Measurements from ENCODE around the gene LDB3. TPM values are rescaled to one million over a fixed set of nuclear protein-coding genes. Genes with fewer than 3 reads are reported as not detected.

LDB3 gene
- total and polyA plus RNA-seq, 7 experiments from 2014 or later: 0.13 to 0.32 TPM; not detected in 5

DNA sequence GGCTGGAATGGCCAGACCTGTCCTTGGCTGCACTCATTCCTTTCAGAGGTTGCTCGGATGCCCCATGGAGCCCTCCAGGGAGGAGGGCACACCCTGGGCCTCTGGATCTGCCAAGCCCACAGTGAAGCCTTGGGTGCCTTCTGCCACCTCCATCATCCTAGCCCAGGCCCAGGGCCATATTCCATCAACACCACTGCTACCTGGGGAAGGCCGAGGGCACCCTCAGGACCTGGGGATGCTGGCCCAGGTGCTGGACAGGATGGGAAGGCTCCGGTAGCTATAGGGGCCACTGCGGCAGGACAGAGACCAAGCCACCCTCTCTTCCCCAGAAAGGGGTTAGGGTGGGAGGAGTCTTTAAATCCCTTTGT is 13.2 kb upstream of the LDB3 start:
- H3K36me3 ChIP-seq (ENCODE audit: control insufficient read depth in 2 of 3, insufficient read depth in 3 of 3, low read length in 3 of 3): no peaks in the 10 kb centered on the region
- intact Hi-C loops (cut with micrococcal nuclease): no loop called here
- H3K27me3 ChIP-seq (ENCODE audit: control insufficient read depth in 2 of 2, insufficient read depth in 2 of 2, low read length in 2 of 2): no peaks in the 10 kb centered on the region
- ChIA-PET POLR2A (no interaction called here), CTCF (no interaction called here)
- Mint-ChIP-seq H3K9me3 (no peaks in the 10 kb centered on the region), H3K4me1 (peaks cover 0 to 5% (median 0%) of the 10 kb centered on the region in 7 donors), H3K4me3 (no peak overlapping the region), H3K36me3 (no peaks in the 10 kb centered on the region), H3K27ac (no peak overlapping the region), H3K27me3 (peaks cover 0 to 6% (median 0%) of the 10 kb centered on the region in 5 donors)
- H3K4me1 ChIP-seq (ENCODE audit: control insufficient read depth in 2 of 2, insufficient read depth in 2 of 2, low read length in 2 of 2): no peaks in the 10 kb centered on the region
- H3K4me3 ChIP-seq (ENCODE audit: low read length): no peak overlapping the region
- H3K27ac ChIP-seq (ENCODE audit: low read depth, low read length): no peak overlapping the region
- ATAC-seq (no peak), DNase-seq (no peak)
- H3K9me3 ChIP-seq (ENCODE audit: control insufficient read depth in 2 of 3, low read length in 3 of 3): no peaks in the 10 kb centered on the region

DNA sequence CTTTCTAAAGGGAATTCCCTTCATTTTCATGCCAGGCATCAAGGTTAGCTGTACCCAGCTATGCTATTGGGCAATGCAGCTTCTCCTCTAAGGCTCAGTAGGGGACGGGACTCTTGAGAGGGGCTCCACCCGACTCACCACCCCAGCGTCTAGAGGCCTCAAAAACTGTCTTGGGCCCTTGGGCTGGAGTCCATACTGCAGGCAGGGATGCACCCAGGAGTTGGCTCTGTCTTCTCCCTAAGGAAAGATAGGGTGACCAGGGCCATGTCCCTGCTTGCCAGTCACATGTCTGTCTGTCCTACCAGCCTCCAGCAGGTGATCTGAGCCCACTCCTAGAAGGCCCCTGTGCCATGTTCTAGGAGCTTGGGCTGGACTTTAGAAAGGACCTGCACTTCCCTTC is 12.7 kb upstream of the LDB3 start:
- ChIA-PET CTCF (no interaction called here), POLR2A (no interaction called here)
- Histone ChIP-seq H3K27ac (ENCODE audit: low read depth, low read length) (no peak overlapping the region), H3K4me1 (ENCODE audit: control insufficient read depth in 2 of 2, insufficient read depth in 2 of 2, low read length in 2 of 2) (no peaks in the 10 kb centered on the region), H3K27me3 (ENCODE audit: control insufficient read depth in 2 of 2, insufficient read depth in 2 of 2, low read length in 2 of 2) (no peaks in the 10 kb centered on the region), H3K36me3 (ENCODE audit: control insufficient read depth in 2 of 3, insufficient read depth in 3 of 3, low read length in 3 of 3) (no peaks in the 10 kb centered on the region), H3K4me3 (ENCODE audit: low read length) (no peak overlapping the region), H3K9me3 (ENCODE audit: control insufficient read depth in 2 of 3, low read length in 3 of 3) (no peaks in the 10 kb centered on the region)
- H3K4me3 Mint-ChIP-seq: no peak overlapping the region
- intact Hi-C loops (cut with micrococcal nuclease): no loop called here
- H3K9me3 Mint-ChIP-seq: no peaks in the 10 kb centered on the region
- DNase-seq (no peak), ATAC-seq (no peak)
- no peaks in the 10 kb centered on the region for H3K36me3 Mint-ChIP-seq
- peaks cover 0 to 6% (median 0%) of the 10 kb centered on the region in 5 donors for H3K27me3 Mint-ChIP-seq
- H3K27ac Mint-ChIP-seq: no peak overlapping the region
- H3K4me1 Mint-ChIP-seq: peaks cover 0 to 2% (median 0%) of the 10 kb centered on the region in 7 donors

DNA sequence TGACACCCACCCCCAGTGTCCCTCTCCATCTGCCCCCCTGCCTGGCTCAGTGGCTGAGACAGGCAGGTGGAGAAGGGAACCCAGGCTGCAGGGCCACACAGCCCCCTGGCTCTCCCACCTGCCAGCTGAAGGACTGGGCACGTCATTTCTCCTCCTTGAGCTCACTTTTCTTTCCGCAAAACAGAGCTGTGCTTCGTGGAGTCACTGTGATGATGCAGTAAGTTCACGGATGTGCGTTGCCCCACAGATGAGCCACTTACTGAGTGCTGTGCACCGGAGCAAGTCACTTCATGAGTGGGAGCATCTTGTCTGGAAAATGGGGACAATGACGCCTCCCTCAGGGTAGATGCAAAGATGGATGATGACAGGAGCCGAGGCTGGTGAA is 11.3 kb upstream of the LDB3 start:
- H3K27me3 ChIP-seq (ENCODE audit: control insufficient read depth in 2 of 2, insufficient read depth in 2 of 2, low read length in 2 of 2): no peaks in the 10 kb centered on the region
- H3K4me1 ChIP-seq (ENCODE audit: control insufficient read depth in 2 of 2, insufficient read depth in 2 of 2, low read length in 2 of 2): no peaks in the 10 kb centered on the region
- Mint-ChIP-seq H3K9me3 (no peaks in the 10 kb centered on the region), H3K36me3 (no peaks in the 10 kb centered on the region), H3K4me3 (no peak overlapping the region), H3K27me3 (peaks cover 0 to 6% (median 0%) of the 10 kb centered on the region in 5 donors), H3K4me1 (no peaks in the 10 kb centered on the region), H3K27ac (no peak overlapping the region)
- intact Hi-C loops (cut with micrococcal nuclease): no loop called here
- H3K9me3 ChIP-seq (ENCODE audit: control insufficient read depth in 2 of 3, low read length in 3 of 3): no peaks in the 10 kb centered on the region
- H3K4me3 ChIP-seq (ENCODE audit: low read length): no peak overlapping the region
- POLR2A ChIA-PET: interaction anchor here (0.7 kb wide), 1 partner anchor 86 kb away, joined by 3 read pairs; no protein-coding TSS in a partner anchor
- DNase-seq (no peak), ATAC-seq (no peak)
- CTCF ChIA-PET: no interaction called here
- no peaks in the 10 kb centered on the region for H3K36me3 ChIP-seq (ENCODE audit: control insufficient read depth in 2 of 3, insufficient read depth in 3 of 3, low read length in 3 of 3)
- no peak overlapping the region for H3K27ac ChIP-seq (ENCODE audit: low read depth, low read length)

- Histone ChIP-seq H3K4me1 (ENCODE audit: control insufficient read depth in 2 of 2, insufficient read depth in 2 of 2, low read length in 2 of 2) (no peaks in the 10 kb centered on the region), H3K27ac (ENCODE audit: low read depth, low read length) (no peak overlapping the region), H3K9me3 (ENCODE audit: control insufficient read depth in 2 of 3, low read length in 3 of 3) (no peaks in the 10 kb centered on the region), H3K36me3 (ENCODE audit: control insufficient read depth in 2 of 3, insufficient read depth in 3 of 3, low read length in 3 of 3) (no peaks in the 10 kb centered on the region), H3K27me3 (ENCODE audit: control insufficient read depth in 2 of 2, insufficient read depth in 2 of 2, low read length in 2 of 2) (no peaks in the 10 kb centered on the region), H3K4me3 (ENCODE audit: low read length) (no peak overlapping the region)
- H3K4me1 Mint-ChIP-seq: no peaks in the 10 kb centered on the region
- H3K9me3 Mint-ChIP-seq: no peaks in the 10 kb centered on the region
- ATAC-seq (no peak), DNase-seq (no peak)
- H3K27ac Mint-ChIP-seq: no peak overlapping the region
- intact Hi-C loops (cut with micrococcal nuclease): no loop called here
- H3K4me3 Mint-ChIP-seq: no peak overlapping the region
- peaks cover 0 to 6% (median 0%) of the 10 kb centered on the region in 5 donors for H3K27me3 Mint-ChIP-seq
- H3K36me3 Mint-ChIP-seq: no peaks in the 10 kb centered on the region
- ChIA-PET POLR2A (no interaction called here), CTCF (interaction anchor here (0.6 kb wide), 1 partner anchor 227 kb away, joined by 5 read pairs; no protein-coding TSS in a partner anchor)
Observed at GRCh38 chr10:86657396-86658011, 10.8 kb upstream of the LDB3 start.

GRCh38 chr10:86658261-86658741 is 10.0 kb upstream of the LDB3 start:
- intact Hi-C loops (cut with micrococcal nuclease): no loop called here
- no peaks in the 10 kb centered on the region for H3K4me1 ChIP-seq (ENCODE audit: control insufficient read depth in 2 of 2, insufficient read depth in 2 of 2, low read length in 2 of 2)
- H3K27ac Mint-ChIP-seq: no peak overlapping the region
- H3K27me3 ChIP-seq (ENCODE audit: control insufficient read depth in 2 of 2, insufficient read depth in 2 of 2, low read length in 2 of 2): no peaks in the 10 kb centered on the region
- no peaks in the 10 kb centered on the region for H3K36me3 ChIP-seq (ENCODE audit: control insufficient read depth in 2 of 3, insufficient read depth in 3 of 3, low read length in 3 of 3)
- ChIA-PET POLR2A (no interaction called here), CTCF (interaction anchor here (0.6 kb wide), 1 partner anchor 228 kb away, joined by 5 read pairs; no protein-coding TSS in a partner anchor)
- no peak overlapping the region for H3K27ac ChIP-seq (ENCODE audit: low read depth, low read length)
- H3K36me3 Mint-ChIP-seq: no peaks in the 10 kb centered on the region
- no peak overlapping the region for H3K4me3 ChIP-seq (ENCODE audit: low read length)
- no peaks in the 10 kb centered on the region for H3K4me1 Mint-ChIP-seq
- DNase-seq: no peak
- ATAC-seq: no peak
- no peaks in the 10 kb centered on the region for H3K9me3 Mint-ChIP-seq
- peaks cover 0 to 6% (median 0%) of the 10 kb centered on the region in 5 donors for H3K27me3 Mint-ChIP-seq
- H3K9me3 ChIP-seq (ENCODE audit: control insufficient read depth in 2 of 3, low read length in 3 of 3): no peaks in the 10 kb centered on the region
- no peak overlapping the region for H3K4me3 Mint-ChIP-seq

DNA sequence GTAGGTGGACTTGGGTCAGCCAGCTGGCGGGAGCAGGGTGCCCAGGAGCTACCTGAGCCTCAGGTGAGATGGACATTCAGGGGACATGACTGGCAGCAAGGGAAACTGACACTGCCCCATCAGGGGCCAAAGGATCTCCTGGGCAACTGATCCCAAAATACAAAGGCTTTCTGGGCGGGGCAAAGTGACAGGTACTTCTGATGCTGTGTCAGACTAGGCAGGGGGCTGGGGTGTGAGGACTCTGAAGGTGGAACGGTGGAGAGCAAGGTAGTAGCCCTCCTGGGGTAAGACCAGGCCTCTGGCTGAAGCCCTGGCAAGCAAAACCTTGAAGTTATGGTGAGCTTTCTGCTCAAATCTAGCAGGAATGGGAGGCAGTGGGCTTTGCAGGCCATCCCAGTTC is 9.6 kb upstream of the LDB3 start:
- Histone ChIP-seq H3K4me1 (ENCODE audit: control insufficient read depth in 2 of 2, insufficient read depth in 2 of 2, low read length in 2 of 2) (no peaks in the 10 kb centered on the region), H3K27me3 (ENCODE audit: control insufficient read depth in 2 of 2, insufficient read depth in 2 of 2, low read length in 2 of 2) (no peaks in the 10 kb centered on the region), H3K36me3 (ENCODE audit: control insufficient read depth in 2 of 3, insufficient read depth in 3 of 3, low read length in 3 of 3) (no peaks in the 10 kb centered on the region), H3K4me3 (ENCODE audit: low read length) (no peak overlapping the region), H3K9me3 (ENCODE audit: control insufficient read depth in 2 of 3, low read length in 3 of 3) (no peaks in the 10 kb centered on the region), H3K27ac (ENCODE audit: low read depth, low read length) (no peak overlapping the region)
- H3K36me3 Mint-ChIP-seq: no peaks in the 10 kb centered on the region
- H3K4me3 Mint-ChIP-seq: no peak overlapping the region
- POLR2A ChIA-PET: no interaction called here
- DNase-seq (no peak), ATAC-seq (no peak)
- intact Hi-C loops (cut with micrococcal nuclease): no loop called here
- H3K27me3 Mint-ChIP-seq: peaks cover 0 to 6% (median 0%) of the 10 kb centered on the region in 5 donors
- no peak overlapping the region for H3K27ac Mint-ChIP-seq
- H3K4me1 Mint-ChIP-seq: no peaks in the 10 kb centered on the region
- H3K9me3 Mint-ChIP-seq: no peaks in the 10 kb centered on the region
- CTCF ChIA-PET: no interaction called here

DNA sequence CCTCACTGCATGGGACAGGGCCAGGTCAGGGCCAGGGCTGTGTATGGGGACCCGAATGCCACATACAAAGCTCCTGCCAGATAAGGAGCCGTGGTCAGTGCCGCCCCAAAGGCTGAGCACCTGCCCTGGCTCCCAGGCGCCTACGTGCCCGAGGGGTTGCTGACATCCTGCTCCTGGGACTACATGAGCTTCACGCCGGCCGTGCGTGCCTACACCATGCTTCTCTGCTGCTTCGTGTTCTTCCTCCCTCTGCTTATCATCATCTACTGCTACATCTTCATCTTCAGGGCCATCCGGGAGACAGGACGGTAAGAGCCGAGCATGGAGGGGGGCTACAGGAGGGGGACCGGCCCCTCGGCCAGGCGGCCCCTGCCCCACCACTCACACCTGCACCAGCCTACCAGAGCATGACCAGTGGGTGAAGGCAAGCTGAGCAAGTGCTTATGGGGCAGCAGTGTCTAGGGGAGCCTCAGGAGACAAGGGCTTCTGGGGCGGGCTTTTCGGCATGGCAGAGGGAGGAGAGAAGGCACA is 9.1 kb upstream of the LDB3 start:
- intact Hi-C loops (cut with micrococcal nuclease): no loop called here
- H3K4me3 ChIP-seq (ENCODE audit: low read length): no peak overlapping the region
- Mint-ChIP-seq H3K4me3 (no peak overlapping the region), H3K36me3 (no peaks in the 10 kb centered on the region), H3K9me3 (no peaks in the 10 kb centered on the region), H3K27ac (no peak overlapping the region), H3K27me3 (peaks cover 0 to 6% (median 0%) of the 10 kb centered on the region in 5 donors), H3K4me1 (no peaks in the 10 kb centered on the region)
- no peaks in the 10 kb centered on the region for H3K9me3 ChIP-seq (ENCODE audit: control insufficient read depth in 2 of 3, low read length in 3 of 3)
- H3K36me3 ChIP-seq (ENCODE audit: control insufficient read depth in 2 of 3, insufficient read depth in 3 of 3, low read length in 3 of 3): no peaks in the 10 kb centered on the region
- ChIA-PET POLR2A (no interaction called here), CTCF (interaction anchor here (0.6 kb wide), 1 partner anchor 246 kb away, joined by 3 read pairs; no protein-coding TSS in a partner anchor)
- no peak for ATAC-seq
- no peak for DNase-seq
- H3K27ac ChIP-seq (ENCODE audit: low read depth, low read length): no peak overlapping the region
- no peaks in the 10 kb centered on the region for H3K4me1 ChIP-seq (ENCODE audit: control insufficient read depth in 2 of 2, insufficient read depth in 2 of 2, low read length in 2 of 2)
- no peaks in the 10 kb centered on the region for H3K27me3 ChIP-seq (ENCODE audit: control insufficient read depth in 2 of 2, insufficient read depth in 2 of 2, low read length in 2 of 2)
